ENCODE results near the gene TLE7. TPM values are rescaled to one million over a fixed set of nuclear protein-coding genes. Genes with fewer than 3 reads are reported as not detected.

TLE7 gene
- total and polyA plus RNA-seq, 2 of the 4 experiments (the other 2 are of a cell fraction): not detected

DNA sequence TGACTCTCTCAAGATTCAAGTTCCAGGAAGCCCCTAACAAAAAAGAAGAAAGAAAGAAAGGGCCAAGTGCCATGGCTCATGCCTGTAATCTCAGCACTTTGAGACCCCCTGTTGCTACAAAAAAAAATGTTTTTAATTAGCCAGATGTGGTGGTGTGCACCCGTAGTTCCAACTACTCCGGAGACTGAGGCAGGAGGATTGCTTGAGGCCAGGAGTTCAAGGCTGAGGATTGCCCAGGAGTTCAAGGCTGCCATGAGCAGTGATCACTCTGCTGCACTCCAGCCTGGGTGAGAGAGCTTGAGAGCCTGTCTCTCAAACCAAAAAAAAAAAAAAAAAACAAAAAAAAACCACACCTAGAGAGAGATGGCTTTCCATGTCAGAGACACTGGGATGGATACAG, 18.8 kb downstream of the TLE7 start:
- Histone ChIP-seq H3K9me3 (ENCODE audit: control insufficient read depth, insufficient read depth, low read length) (no peaks in the 10 kb centered on the region), H3K18ac (ENCODE audit: low read depth, low read length) (no peak overlapping the region), H3K79me1 (ENCODE audit: low read depth in 1 of 2, low read length in 2 of 2) (no peaks in the 10 kb centered on the region), H4K20me1 (ENCODE audit: insufficient read depth, low read length) (no peaks in the 10 kb centered on the region), H2AFZ (replicated peaks; ENCODE audit: low read length, poor library complexity) (no peak overlapping the region), H3K27me3 (ENCODE audit: control insufficient read depth, insufficient read depth, low read length) (peaks cover 18% of the 10 kb centered on the region; the same call in 1 of the 2 replicates), H2AK5ac (ENCODE audit: low read depth, low read length) (no peak overlapping the region), H3K4me3 (ENCODE audit: insufficient read depth, low read depth, low read length) (no peak overlapping the region), H4K5ac (ENCODE audit: low read depth, low read length) (no peak overlapping the region), H3K4me2 (ENCODE audit: low read depth, low read length) (no peak overlapping the region), H3K23ac (ENCODE audit: low read depth, low read length) (no peak overlapping the region), H2BK5ac (ENCODE audit: low read depth, low read length, poor library complexity, severe bottlenecking) (no peak overlapping the region), H3K36me3 (ENCODE audit: control insufficient read depth, insufficient read depth, low read length) (no peaks in the 10 kb centered on the region), H2BK120ac (ENCODE audit: low read depth, low read length) (no peak overlapping the region), H3K9me1 (ENCODE audit: insufficient read depth, low read length) (no peaks in the 10 kb centered on the region), H2BK15ac (ENCODE audit: low read depth, low read length) (no peak overlapping the region), H4K91ac (ENCODE audit: insufficient read depth, low read depth, low read length) (no peak overlapping the region), H2BK20ac (ENCODE audit: low read depth, low read length) (no peak overlapping the region), H3K14ac (replicated peaks; ENCODE audit: low read depth, low read length) (no peak overlapping the region), H3K4me1 (ENCODE audit: control insufficient read depth, insufficient read depth, low read length) (no peaks in the 10 kb centered on the region), H3K9ac (ENCODE audit: low read depth, low read length) (no peak overlapping the region), H3K56ac (ENCODE audit: extremely low read depth, insufficient read depth, low read length) (no peak overlapping the region), H4K8ac (ENCODE audit: low read depth in 2 of 2, low read length in 2 of 2) (no peak overlapping the region), H2AK9ac (replicated peaks; ENCODE audit: low read depth, low read length, poor library complexity) (no peak overlapping the region), H3K4ac (ENCODE audit: low read depth, low read length) (no peak overlapping the region), H3K27ac (ENCODE audit: insufficient read depth, low read length) (no peak overlapping the region)
- in situ Hi-C loops (cut with MboI; ENCODE audit: low sequenced_read_pairs): no loop called here
- POLR2A ChIA-PET (ENCODE audit: unreplicated experiment): no interaction called here
- DNase-seq (no peak), ATAC-seq (ENCODE audit: low read depth) (no peak)
- BruUV-seq (replicated peaks): no TSS peak
- no peak for TF ChIP-seq MAFK (IDR thresholded peaks at IDR 0.05; ENCODE audit: low read depth, low read length)
- no peak for TF ChIP-seq CEBPB (IDR thresholded peaks at IDR 0.05; ENCODE audit: low read depth, low read length)
- TF ChIP-seq CTCF (conservative IDR thresholded peaks at IDR 0.05; ENCODE audit: low read depth, low read length): no peak
- no peak for TF ChIP-seq MAZ (IDR thresholded peaks at IDR 0.05; ENCODE audit: borderline replicate concordance, low read depth, low read length)
- TF ChIP-seq POLR2A (IDR thresholded peaks at IDR 0.05; ENCODE audit: low read depth, low read length): no peak
- TF ChIP-seq FOS (IDR thresholded peaks at IDR 0.05; ENCODE audit: low read depth, low read length): no peak
- TF ChIP-seq CHD1 (IDR thresholded peaks at IDR 0.05; ENCODE audit: low read depth, low read length): no peak
- no peak for TF ChIP-seq BHLHE40 (IDR thresholded peaks at IDR 0.05; ENCODE audit: low read depth, low read length)
- no peak for TF ChIP-seq RAD21 (IDR thresholded peaks at IDR 0.05; ENCODE audit: low read length)
- TF ChIP-seq ELK1 (IDR thresholded peaks at IDR 0.05; ENCODE audit: borderline replicate concordance, low read depth, low read length): no peak
- TF ChIP-seq SMC3 (IDR thresholded peaks at IDR 0.05; ENCODE audit: low read depth, low read length): no peak
- TF ChIP-seq RCOR1 (IDR thresholded peaks at IDR 0.05; ENCODE audit: insufficient replicate concordance, low read length): no peak
- dilution Hi-C loops (cut with HindIII; ENCODE audit: low sequenced_read_pairs, unreplicated experiment): no loop called here
- WGBS, 2 experiments (ENCODE audit: extremely low coverage in 2 of 2, insufficient read length in 1 of 2): 80% methylated on average over 2 of the region's 2 CpGs; no CpG with 5 or more reads in 1 of the 2 experiments
- CTCF ChIA-PET: no interaction called here
- intact Hi-C loops (cut with micrococcal nuclease): no loop called here
